HCT116 (cell line): ENCODE results near the gene UCK1. TPM values are rescaled to one million over a fixed set of nuclear protein-coding genes. Genes with fewer than 3 reads are reported as not detected.

Experiments
- ATAC-seq: fragments of 200-7000 bp; cut with Tn5 transposase; 2 replicates; pipeline ENCODE4 v1.9.1; 2020; ENCODE audit warnings: mild to moderate bottlenecking, moderate library complexity
- BruUV-seq: library from RNA; stranded (reverse); fragments of 400-500 nt; replicated peaks from 2 replicates; lab custom pipeline; 2021; lab: Mats Ljungman, UMichigan
- CTCF ChIA-PET: fragments of 300-600 bp; sonication (Branson Sonifier 250); formaldehyde crosslinking; loops from one replicate; lab custom pipeline; 2021; ENCODE audit warnings: antibody characterized with exemption; lab: Charles Lee
- POLR2A ChIA-PET: fragments of 300-600, 350-600 bp; sonication (Branson Sonifier 250); formaldehyde crosslinking; loops from one replicate; lab custom pipeline; 2021; ENCODE audit warnings: antibody characterized with exemption; lab: Charles Lee
- RAD21 ChIA-PET, 2 experiments: fragments of 300-600 bp; sonication (Branson Sonifier 250); formaldehyde crosslinking; loops; one replicate each; lab custom pipeline; 2023; ENCODE audit warnings: low total read pairs in 2 of 2; ENCODE audit not compliant: uncharacterized antibody in 2 of 2, unreplicated experiment in 2 of 2, low non-redundant PET in 1 of 2; lab: Charles Lee
- DNase-seq: peaks from one replicate; pipeline ENCODE4 v3.0.0-alpha.2; 2010; ENCODE audit warnings: low read depth, low spot score
- H2AFZ ChIP-seq: fragments of 200-600 bp; shearing (Covaris generic), sonication (generic); 2 replicates; pipeline ENCODE4 v1.6.1; 2017; ENCODE audit warnings: low read depth, mixed run types, mixed read lengths, antibody characterized with exemption, low read length; ENCODE audit not compliant: poor library complexity, severe bottlenecking
- H3K27ac ChIP-seq: 2 replicates; pipeline ENCODE4 v1.5.1; 2012; ENCODE audit warnings: low read depth, low read length
- H3K27me3 ChIP-seq: fragments of 200-600 bp; sonication (generic); 2 replicates; pipeline ENCODE4 v1.6.1; 2016; ENCODE audit warnings: mixed run types, low read length, mixed read lengths; ENCODE audit not compliant: insufficient read depth
- H3K36me3 ChIP-seq, 2 experiments: fragments of 200-500 bp in 1 of 2; fragments of 200-600 bp in 1 of 2; sonication (Bioruptor generic) in 1 of 2; sonication (generic) in 1 of 2; 2 replicates each; pipeline versions ENCODE4 v1.5.1 to v1.6.1; 2014 to 2016; ENCODE audit warnings: low read length in 2 of 2, inconsistent platforms in 1 of 2, mixed read lengths in 1 of 2, mixed run types in 1 of 2; ENCODE audit not compliant: insufficient read depth in 2 of 2, control insufficient read depth in 1 of 2
- H3K4me1 ChIP-seq, 2 experiments: fragments of 200-600 bp in 1 of 2; sonication (generic) in 1 of 2; 2 replicates each; pipeline versions ENCODE4 v1.5.1 to v1.6.1; 2012 to 2017; ENCODE audit warnings: low read length in 2 of 2, inconsistent platforms in 1 of 2, mild to moderate bottlenecking in 1 of 2, mixed read lengths in 1 of 2, mixed run types in 1 of 2, moderate library complexity in 1 of 2; ENCODE audit not compliant: insufficient read depth in 2 of 2, control insufficient read depth in 1 of 2
- H3K4me2 ChIP-seq: fragments of 200-600 bp; sonication (generic); 2 replicates; pipeline ENCODE4 v1.6.1; 2017; ENCODE audit warnings: mixed run types, low read length, mixed read lengths
- H3K4me3 ChIP-seq, 2 experiments: fragments of 200-600 bp in 1 of 2; sonication (generic) in 1 of 2; replicated peaks in 1 of 2; 2 replicates each; pipeline ENCODE4 v1.5.1; 2011 to 2016; ENCODE audit warnings: low read length in 2 of 2, control low read depth in 1 of 2, low read depth in 1 of 2, mild to moderate bottlenecking in 1 of 2, mixed read lengths in 1 of 2, mixed run types in 1 of 2
- H3K79me2 ChIP-seq: fragments of 200-600 bp; sonication (generic); 2 replicates; pipeline ENCODE4 v1.6.1; 2017; ENCODE audit warnings: mild to moderate bottlenecking, mixed run types, low read length, moderate library complexity, mixed read lengths; ENCODE audit not compliant: insufficient read depth
- H3K9ac ChIP-seq: fragments of 200-600 bp; sonication (generic); 2 replicates; pipeline ENCODE4 v1.6.1; 2016; ENCODE audit warnings: low read length, mixed read lengths
- H3K9me2 ChIP-seq: fragments of 200-600 bp; sonication (generic), shearing (Covaris generic); 2 replicates; pipeline ENCODE4 v1.6.1; 2017; ENCODE audit warnings: mixed run types, mild to moderate bottlenecking, moderate library complexity; ENCODE audit not compliant: insufficient read depth
- H3K9me3 ChIP-seq, 2 experiments: fragments of 200-500 bp in 1 of 2; fragments of 200-600 bp in 1 of 2; sonication (Bioruptor generic) in 1 of 2; sonication (generic) in 1 of 2; 2 replicates each; pipeline ENCODE4 v1.6.1; 2014 to 2017; ENCODE audit warnings: low read length in 2 of 2, mixed read lengths in 2 of 2, inconsistent platforms in 1 of 2, low read depth in 1 of 2, mild to moderate bottlenecking in 1 of 2, mixed run types in 1 of 2, moderate library complexity in 1 of 2; ENCODE audit not compliant: control insufficient read depth in 1 of 2, insufficient read depth in 1 of 2
- H4K20me1 ChIP-seq: fragments of 200-600 bp; sonication (generic), shearing (Covaris generic); 2 replicates; pipeline ENCODE4 v1.6.1; 2017; ENCODE audit warnings: mixed run types, mild to moderate bottlenecking, moderate library complexity; ENCODE audit not compliant: insufficient read depth
- CBX3 ChIP-seq: IDR thresholded peaks from 2 replicates; pipeline ENCODE4 v1.6.1; 2012; ENCODE audit warnings: low read depth
- EGR1 ChIP-seq: IDR thresholded peaks from 2 replicates; pipeline ENCODE4 v1.6.1; 2012; ENCODE audit warnings: low read depth
- ELF1 ChIP-seq: IDR thresholded peaks from 2 replicates; pipeline ENCODE4 v1.6.1; 2012; ENCODE audit warnings: low read depth, borderline replicate concordance
- EZH2 ChIP-seq: fragments of 200-600 bp; sonication (generic); IDR thresholded peaks from 2 replicates; pipeline ENCODE4 v1.6.1; 2017; ENCODE audit warnings: antibody characterized with exemption, mixed run types
- EZH2phosphoT487 ChIP-seq: fragments of 200-600 bp; IDR thresholded peaks from 2 replicates; pipeline ENCODE4 v1.6.1; 2018; ENCODE audit warnings: antibody characterized with exemption, borderline replicate concordance
- FOSL1 ChIP-seq: IDR thresholded peaks from 2 replicates; pipeline ENCODE4 v1.6.1; 2012; ENCODE audit warnings: low read depth
- POLR2AphosphoS5 ChIP-seq: IDR thresholded peaks from 2 replicates; pipeline ENCODE4 v1.6.1; 2011; ENCODE audit warnings: mild to moderate bottlenecking, low read depth, low read length, moderate library complexity
- SP1 ChIP-seq: IDR thresholded peaks from 2 replicates; pipeline ENCODE4 v1.6.1; 2012; ENCODE audit warnings: low read depth
- SRF ChIP-seq: IDR thresholded peaks from 2 replicates; pipeline ENCODE4 v1.6.1; 2012; ENCODE audit warnings: low read depth
- TCF7L2 ChIP-seq: IDR thresholded peaks from 2 replicates; pipeline ENCODE4 v1.7.0; 2011; ENCODE audit warnings: borderline replicate concordance, inconsistent platforms; ENCODE audit not compliant: insufficient read depth, insufficient read length; ENCODE audit errors: extremely low read depth
- YY1 ChIP-seq: IDR thresholded peaks from 2 replicates; pipeline ENCODE4 v1.6.1; 2011; ENCODE audit warnings: low read length, low read depth, moderate library complexity, mild to moderate bottlenecking; ENCODE audit not compliant: insufficient replicate concordance; ENCODE audit errors: extremely low read depth
- ZFX ChIP-seq: fragments of 450-650 bp; IDR thresholded peaks from 2 replicates; pipeline ENCODE4 v1.6.1; 2017
- ZNF274 ChIP-seq: fragments of 200-500 bp; sonication (Bioruptor generic); IDR thresholded peaks from 2 replicates; pipeline ENCODE4 v1.6.1; 2014; ENCODE audit warnings: mild to moderate bottlenecking, low read depth, low read length, inconsistent platforms
- intact Hi-C: fragments of 100-400 bp; cut with micrococcal nuclease; formaldehyde crosslinking; loops from 2 replicates; pipeline ENCODE4 v1.10.0; 2022
- total RNA-seq: library from RNA; stranded (reverse); gene quantifications from one replicate; pipeline ENCODE4 v1.2.1, GENCODE V29; 2021; ENCODE audit not compliant: unreplicated experiment
- TF ChIP-seq, protein P1 (sequence below): IDR thresholded peaks from 2 replicates; pipeline ENCODE4 v1.6.1; 2012
- TF ChIP-seq, protein P2 (sequence below), 3 experiments: fragments of 200-600 bp in 1 of 3; sonication (generic) in 1 of 3; IDR thresholded peaks in 2 of 3; conservative IDR thresholded peaks in 1 of 3; 2 replicates each; pipeline ENCODE4 v1.5.1; 2012 to 2017; ENCODE audit warnings: low read depth in 2 of 3, low read length in 2 of 3, antibody characterized with exemption in 1 of 3, borderline replicate concordance in 1 of 3, control low read depth in 1 of 3, mild to moderate bottlenecking in 1 of 3, mixed read lengths in 1 of 3, mixed run types in 1 of 3, moderate library complexity in 1 of 3; ENCODE audit not compliant: insufficient read depth in 1 of 3
- TF ChIP-seq, protein P3 (sequence below): IDR thresholded peaks from 2 replicates; pipeline ENCODE4 v1.6.1; 2011; ENCODE audit warnings: mild to moderate bottlenecking, low read length, moderate library complexity; ENCODE audit not compliant: insufficient replicate concordance; ENCODE audit errors: extremely low read depth
- TF ChIP-seq, protein P4 (sequence below): IDR thresholded peaks from 2 replicates; pipeline ENCODE4 v1.6.1; 2012; ENCODE audit warnings: low read depth

UCK1 gene
- total RNA-seq, 1 experiment from 2014 or later = 17.5 TPM

DNA sequence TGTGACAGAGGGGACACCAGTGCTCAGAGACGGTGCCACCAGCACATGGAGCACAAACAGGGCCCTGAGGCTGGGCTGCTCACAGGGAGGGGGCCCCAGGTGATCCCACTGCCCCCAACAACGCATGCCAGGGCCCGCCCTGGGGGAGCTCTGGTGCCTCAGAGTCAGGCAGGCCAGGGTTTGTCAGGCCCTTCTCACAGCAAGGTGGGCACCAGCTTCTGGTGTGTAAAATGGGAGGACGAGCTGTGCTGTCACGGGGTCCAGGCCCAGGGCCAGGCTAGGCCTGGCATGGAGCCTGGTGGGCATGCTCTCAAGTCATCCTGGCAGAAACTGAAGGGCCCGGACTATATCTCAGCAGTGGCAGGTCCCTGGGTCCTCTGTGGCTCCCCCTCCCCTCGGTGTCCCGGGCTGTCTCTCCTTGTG, 48.7 kb upstream of the UCK1 start:
- H3K79me2 ChIP-seq = no peaks in the 10 kb centered on the region
- no peak overlapping the region for H3K4me2 ChIP-seq
- ATAC-seq (no peak), DNase-seq (no peak)
- H3K36me3 ChIP-seq = peaks cover 3 to 5% of the 10 kb centered on the region in 2 experiments; a peak in 2 of 4 replicates
- ChIA-PET POLR2A (no interaction called here), RAD21 (no interaction called here), CTCF (no interaction called here)
- no peaks in the 10 kb centered on the region for H3K9me2 ChIP-seq
- H3K9me3 ChIP-seq = no peaks in the 10 kb centered on the region
- H4K20me1 ChIP-seq = no peaks in the 10 kb centered on the region
- no peaks in the 10 kb centered on the region for H3K27me3 ChIP-seq
- H3K4me1 ChIP-seq = no peaks in the 10 kb centered on the region
- TF ChIP-seq POLR2AphosphoS5 (no peak), EGR1 (no peak), SRF (no peak), ZNF274 (no peak), YY1 (no peak), SP1 (no peak), TCF7L2 (no peak), ELF1 (no peak), CBX3 (no peak), FOSL1 (no peak), EZH2phosphoT487 (no peak), EZH2 (no peak), ZFX (no peak)
- TF ChIP-seq, protein P1, sequence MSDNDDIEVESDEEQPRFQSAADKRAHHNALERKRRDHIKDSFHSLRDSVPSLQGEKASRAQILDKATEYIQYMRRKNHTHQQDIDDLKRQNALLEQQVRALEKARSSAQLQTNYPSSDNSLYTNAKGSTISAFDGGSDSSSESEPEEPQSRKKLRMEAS = no peak
- TF ChIP-seq, protein P2, sequence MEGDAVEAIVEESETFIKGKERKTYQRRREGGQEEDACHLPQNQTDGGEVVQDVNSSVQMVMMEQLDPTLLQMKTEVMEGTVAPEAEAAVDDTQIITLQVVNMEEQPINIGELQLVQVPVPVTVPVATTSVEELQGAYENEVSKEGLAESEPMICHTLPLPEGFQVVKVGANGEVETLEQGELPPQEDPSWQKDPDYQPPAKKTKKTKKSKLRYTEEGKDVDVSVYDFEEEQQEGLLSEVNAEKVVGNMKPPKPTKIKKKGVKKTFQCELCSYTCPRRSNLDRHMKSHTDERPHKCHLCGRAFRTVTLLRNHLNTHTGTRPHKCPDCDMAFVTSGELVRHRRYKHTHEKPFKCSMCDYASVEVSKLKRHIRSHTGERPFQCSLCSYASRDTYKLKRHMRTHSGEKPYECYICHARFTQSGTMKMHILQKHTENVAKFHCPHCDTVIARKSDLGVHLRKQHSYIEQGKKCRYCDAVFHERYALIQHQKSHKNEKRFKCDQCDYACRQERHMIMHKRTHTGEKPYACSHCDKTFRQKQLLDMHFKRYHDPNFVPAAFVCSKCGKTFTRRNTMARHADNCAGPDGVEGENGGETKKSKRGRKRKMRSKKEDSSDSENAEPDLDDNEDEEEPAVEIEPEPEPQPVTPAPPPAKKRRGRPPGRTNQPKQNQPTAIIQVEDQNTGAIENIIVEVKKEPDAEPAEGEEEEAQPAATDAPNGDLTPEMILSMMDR (IDR thresholded peaks at IDR 0.05 in 2 of 3, conservative IDR thresholded peaks at IDR 0.05 in 1 of 3; ENCODE audit: borderline replicate concordance in 1 of 3, insufficient read depth in 1 of 3, low read depth in 2 of 3, low read length in 2 of 3) = no peak
- TF ChIP-seq, protein P3, sequence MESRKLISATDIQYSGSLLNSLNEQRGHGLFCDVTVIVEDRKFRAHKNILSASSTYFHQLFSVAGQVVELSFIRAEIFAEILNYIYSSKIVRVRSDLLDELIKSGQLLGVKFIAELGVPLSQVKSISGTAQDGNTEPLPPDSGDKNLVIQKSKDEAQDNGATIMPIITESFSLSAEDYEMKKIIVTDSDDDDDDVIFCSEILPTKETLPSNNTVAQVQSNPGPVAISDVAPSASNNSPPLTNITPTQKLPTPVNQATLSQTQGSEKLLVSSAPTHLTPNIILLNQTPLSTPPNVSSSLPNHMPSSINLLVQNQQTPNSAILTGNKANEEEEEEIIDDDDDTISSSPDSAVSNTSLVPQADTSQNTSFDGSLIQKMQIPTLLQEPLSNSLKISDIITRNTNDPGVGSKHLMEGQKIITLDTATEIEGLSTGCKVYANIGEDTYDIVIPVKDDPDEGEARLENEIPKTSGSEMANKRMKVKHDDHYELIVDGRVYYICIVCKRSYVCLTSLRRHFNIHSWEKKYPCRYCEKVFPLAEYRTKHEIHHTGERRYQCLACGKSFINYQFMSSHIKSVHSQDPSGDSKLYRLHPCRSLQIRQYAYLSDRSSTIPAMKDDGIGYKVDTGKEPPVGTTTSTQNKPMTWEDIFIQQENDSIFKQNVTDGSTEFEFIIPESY = no peak
- TF ChIP-seq, protein P4, sequence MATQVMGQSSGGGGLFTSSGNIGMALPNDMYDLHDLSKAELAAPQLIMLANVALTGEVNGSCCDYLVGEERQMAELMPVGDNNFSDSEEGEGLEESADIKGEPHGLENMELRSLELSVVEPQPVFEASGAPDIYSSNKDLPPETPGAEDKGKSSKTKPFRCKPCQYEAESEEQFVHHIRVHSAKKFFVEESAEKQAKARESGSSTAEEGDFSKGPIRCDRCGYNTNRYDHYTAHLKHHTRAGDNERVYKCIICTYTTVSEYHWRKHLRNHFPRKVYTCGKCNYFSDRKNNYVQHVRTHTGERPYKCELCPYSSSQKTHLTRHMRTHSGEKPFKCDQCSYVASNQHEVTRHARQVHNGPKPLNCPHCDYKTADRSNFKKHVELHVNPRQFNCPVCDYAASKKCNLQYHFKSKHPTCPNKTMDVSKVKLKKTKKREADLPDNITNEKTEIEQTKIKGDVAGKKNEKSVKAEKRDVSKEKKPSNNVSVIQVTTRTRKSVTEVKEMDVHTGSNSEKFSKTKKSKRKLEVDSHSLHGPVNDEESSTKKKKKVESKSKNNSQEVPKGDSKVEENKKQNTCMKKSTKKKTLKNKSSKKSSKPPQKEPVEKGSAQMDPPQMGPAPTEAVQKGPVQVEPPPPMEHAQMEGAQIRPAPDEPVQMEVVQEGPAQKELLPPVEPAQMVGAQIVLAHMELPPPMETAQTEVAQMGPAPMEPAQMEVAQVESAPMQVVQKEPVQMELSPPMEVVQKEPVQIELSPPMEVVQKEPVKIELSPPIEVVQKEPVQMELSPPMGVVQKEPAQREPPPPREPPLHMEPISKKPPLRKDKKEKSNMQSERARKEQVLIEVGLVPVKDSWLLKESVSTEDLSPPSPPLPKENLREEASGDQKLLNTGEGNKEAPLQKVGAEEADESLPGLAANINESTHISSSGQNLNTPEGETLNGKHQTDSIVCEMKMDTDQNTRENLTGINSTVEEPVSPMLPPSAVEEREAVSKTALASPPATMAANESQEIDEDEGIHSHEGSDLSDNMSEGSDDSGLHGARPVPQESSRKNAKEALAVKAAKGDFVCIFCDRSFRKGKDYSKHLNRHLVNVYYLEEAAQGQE = no peak
- intact Hi-C loops = no loop called here
- H3K27ac ChIP-seq = no peak overlapping the region
- H2AFZ ChIP-seq = no peak overlapping the region
- no peak overlapping the region for H3K9ac ChIP-seq
- H3K4me3 ChIP-seq = no peak overlapping the region
- BruUV-seq = no TSS peak
